GM23248 (cell line): ENCODE data around the gene WEE2.

Experiments used
- EZH2 ChIP-seq: fragments of 200-600 bp; sonication (generic); IDR thresholded peaks from 2 replicates; pipeline ENCODE4 v1.6.1; 2018; ENCODE audit warnings: antibody characterized with exemption, mild to moderate bottlenecking; ENCODE audit not compliant: insufficient read depth, poor library complexity, severe bottlenecking
- EZH2phosphoT487 ChIP-seq: fragments of 200-600 bp; sonication (generic); IDR thresholded peaks from 2 replicates; pipeline ENCODE4 v1.6.1; 2018; ENCODE audit warnings: antibody characterized with exemption, moderate library complexity, mild to moderate bottlenecking, low read depth; ENCODE audit not compliant: insufficient read depth

GRCh38 chr7:141700848-141701371 lies 7.2 kb upstream of the WEE2 start:
- TF ChIP-seq EZH2 (no peak), EZH2phosphoT487 (no peak)
